HG02840 (cell line): ENCODE data around the gene TREH.
"Not testable (repeated sequence)": the region's sequence is repeated elsewhere in the genome, so short reads cannot be mapped to it uniquely, and the experiment has no call there.

Experiments
- ATAC-seq: cut with Tn5 transposase; IDR thresholded peaks from one replicate; pipeline ENCODE4 v1.9.1; 2021; ENCODE audit warnings: mild to moderate bottlenecking, moderate library complexity, moderate number of reproducible peaks; ENCODE audit not compliant: unreplicated experiment, low FRiP score

Gene TREH

GRCh38 chr11:118618115-118618990, 61.1 kb downstream of the TREH start:
- no peak for ATAC-seq

- no peak for ATAC-seq
Observed at GRCh38 chr11:118615976-118616371, 63.5 kb downstream of the TREH start.

- ATAC-seq: no peak
Observed at GRCh38 chr11:118615282-118615975, 64.0 kb downstream of the TREH start.

- no peak for ATAC-seq
Observed at GRCh38 chr11:118614511-118614910, 64.9 kb downstream of the TREH start.

GRCh38 chr11:118612378-118612777, 67.1 kb downstream of the TREH start:
- no peak for ATAC-seq

GRCh38 chr11:118611433-118611795, 68.0 kb downstream of the TREH start:
- not testable (repeated sequence) for ATAC-seq

- ATAC-seq: no peak
Observed at GRCh38 chr11:118610773-118611432, 68.5 kb downstream of the TREH start.

- no peak for ATAC-seq
Observed at GRCh38 chr11:118610225-118610772, 69.2 kb downstream of the TREH start.

- no peak for ATAC-seq
Observed at GRCh38 chr11:118609380-118610224, 69.8 kb downstream of the TREH start.

GRCh38 chr11:118608360-118609227, 70.9 kb downstream of the TREH start:
- ATAC-seq: no peak

- ATAC-seq: no peak
Observed at GRCh38 chr11:118607401-118608359, 71.8 kb downstream of the TREH start, which contains the start of gene PHLDB1. TSS of gene PHLDB1 (plus strand) at chr11:118607615. CDS start at chr11:118613837, 6,222 bp downstream.
